Measurements from ENCODE around the gene MAP4K2.

The MAP4K2 gene

DNA sequence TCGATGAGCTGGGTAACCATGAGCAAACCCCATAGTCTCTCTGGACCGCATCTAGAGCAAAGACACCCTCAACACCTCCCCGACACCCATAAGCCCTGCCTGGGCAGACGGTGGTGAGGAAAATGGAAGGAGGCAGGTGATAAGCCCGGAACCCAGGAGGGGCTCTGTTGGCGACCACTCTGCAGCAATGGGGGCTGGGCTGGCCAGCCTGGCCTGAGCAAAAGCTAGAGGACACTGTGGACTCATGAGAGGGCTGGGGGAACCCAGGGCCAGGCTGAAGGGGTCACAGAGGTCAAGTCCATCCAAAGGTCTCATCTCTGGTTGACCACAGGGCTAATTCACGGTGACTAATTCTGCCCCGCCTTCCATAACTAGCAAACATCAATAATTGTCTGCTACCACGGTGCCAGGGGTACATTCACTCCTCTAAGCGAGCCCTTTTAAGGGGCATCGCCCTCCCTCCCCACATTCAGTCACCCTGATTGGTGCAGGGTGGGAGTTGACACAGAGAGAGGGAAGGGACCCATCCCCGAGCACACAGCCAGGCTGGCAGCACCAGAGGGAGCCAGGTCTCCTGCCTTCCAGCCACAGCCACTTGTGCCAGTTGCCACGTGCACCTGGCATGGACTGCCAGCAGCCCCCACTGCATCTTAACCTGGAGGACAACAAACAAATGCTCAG lies 47.2 kb downstream of the MAP4K2 start:
- TF ChIP-seq, protein P1, sequence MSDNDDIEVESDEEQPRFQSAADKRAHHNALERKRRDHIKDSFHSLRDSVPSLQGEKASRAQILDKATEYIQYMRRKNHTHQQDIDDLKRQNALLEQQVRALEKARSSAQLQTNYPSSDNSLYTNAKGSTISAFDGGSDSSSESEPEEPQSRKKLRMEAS (IDR thresholded peaks at IDR 0.05): no peak
- TF ChIP-seq TEAD4 (IDR thresholded peaks at IDR 0.05) (no peak), EP300 (IDR thresholded peaks at IDR 0.05; ENCODE audit: borderline replicate concordance) (no peak), RAD21 (IDR thresholded peaks at IDR 0.05; ENCODE audit: low read depth) (no peak), ZBTB7A (IDR thresholded peaks at IDR 0.05; ENCODE audit: low read depth) (no peak), EGR1 (IDR thresholded peaks at IDR 0.05) (no peak), CREB1 (IDR thresholded peaks at IDR 0.05; ENCODE audit: low read depth) (no peak), NFIC (IDR thresholded peaks at IDR 0.05) (no peak)

GRCh38 chr11:64754919-64755662 lies 47.9 kb downstream of the MAP4K2 start:
- TF ChIP-seq, protein P2, sequence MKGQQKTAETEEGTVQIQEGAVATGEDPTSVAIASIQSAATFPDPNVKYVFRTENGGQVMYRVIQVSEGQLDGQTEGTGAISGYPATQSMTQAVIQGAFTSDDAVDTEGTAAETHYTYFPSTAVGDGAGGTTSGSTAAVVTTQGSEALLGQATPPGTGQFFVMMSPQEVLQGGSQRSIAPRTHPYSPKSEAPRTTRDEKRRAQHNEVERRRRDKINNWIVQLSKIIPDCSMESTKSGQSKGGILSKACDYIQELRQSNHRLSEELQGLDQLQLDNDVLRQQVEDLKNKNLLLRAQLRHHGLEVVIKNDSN (IDR thresholded peaks at IDR 0.05): no peak
- TF ChIP-seq REST (IDR thresholded peaks at IDR 0.05; ENCODE audit: low read depth) (no peak), TEAD4 (IDR thresholded peaks at IDR 0.05) (no peak), TCF12 (IDR thresholded peaks at IDR 0.05; ENCODE audit: low read depth) (no peak), EGR1 (IDR thresholded peaks at IDR 0.05) (no peak), ZBTB7A (IDR thresholded peaks at IDR 0.05; ENCODE audit: low read depth) (no peak), RAD21 (IDR thresholded peaks at IDR 0.05; ENCODE audit: low read depth) (no peak), CREB1 (IDR thresholded peaks at IDR 0.05; ENCODE audit: low read depth) (no peak), TAF1 (IDR thresholded peaks at IDR 0.05; ENCODE audit: low read depth) (no peak), NFIC (IDR thresholded peaks at IDR 0.05) (no peak), EP300 (IDR thresholded peaks at IDR 0.05; ENCODE audit: borderline replicate concordance) (no peak), YY1 (IDR thresholded peaks at IDR 0.05; ENCODE audit: low read depth) (no peak), FOXM1 (IDR thresholded peaks at IDR 0.05; ENCODE audit: borderline replicate concordance, low read depth) (no peak), CEBPB (IDR thresholded peaks at IDR 0.05) (no peak)
- TF ChIP-seq, protein P1 (IDR thresholded peaks at IDR 0.05): no peak

- TF ChIP-seq, protein P2 (IDR thresholded peaks at IDR 0.05): no peak
Measured at GRCh38 chr11:64754124-64754918, 48.7 kb downstream of the MAP4K2 start.

DNA sequence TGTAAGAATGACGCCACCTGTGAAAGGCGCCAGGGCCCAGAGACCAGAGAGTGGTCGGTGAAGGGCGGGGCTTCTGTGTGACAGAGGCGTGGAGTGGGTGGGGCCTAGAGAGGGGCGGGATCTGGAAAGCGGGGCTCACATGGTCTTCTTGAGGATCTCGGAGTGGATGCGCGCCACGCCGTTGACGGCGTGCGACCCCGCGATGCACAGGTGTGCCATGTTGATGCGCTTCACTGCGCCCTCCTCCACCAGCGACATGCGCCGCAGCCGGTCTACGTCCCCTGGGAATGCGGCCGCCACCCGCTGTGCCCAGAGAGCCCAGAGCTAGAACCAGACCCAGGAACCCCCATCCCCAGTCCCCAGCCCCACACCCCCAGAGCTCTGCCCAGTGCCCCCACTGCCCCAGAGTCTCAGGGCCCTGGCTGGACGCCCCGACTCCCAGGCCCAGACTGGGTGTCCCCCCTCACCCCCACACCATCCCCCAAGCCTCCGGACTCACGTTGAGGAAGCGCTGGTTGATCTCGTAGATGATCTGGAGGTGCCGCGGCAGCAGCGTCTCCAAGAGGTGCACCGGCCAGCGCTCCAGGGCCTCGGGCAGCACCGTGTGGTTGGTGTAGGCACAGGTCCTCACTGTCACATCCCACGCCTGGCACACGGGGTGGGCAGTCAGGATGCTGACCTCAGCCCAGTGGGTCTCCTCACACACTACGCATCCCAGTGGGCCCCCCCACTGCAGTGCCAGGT lies 49.5 kb downstream of the MAP4K2 start:
- TF ChIP-seq TAF1 (IDR thresholded peaks at IDR 0.05; ENCODE audit: low read depth) (no peak), REST (IDR thresholded peaks at IDR 0.05; ENCODE audit: low read depth) (no peak), TCF12 (IDR thresholded peaks at IDR 0.05; ENCODE audit: low read depth) (no peak), RAD21 (IDR thresholded peaks at IDR 0.05; ENCODE audit: low read depth) (no peak), TEAD4 (IDR thresholded peaks at IDR 0.05) (no peak), CEBPB (IDR thresholded peaks at IDR 0.05) (no peak), FOXM1 (IDR thresholded peaks at IDR 0.05; ENCODE audit: borderline replicate concordance, low read depth) (no peak)

- TF ChIP-seq RAD21 (IDR thresholded peaks at IDR 0.05; ENCODE audit: low read depth): no peak
- no peak for TF ChIP-seq ZBTB7A (IDR thresholded peaks at IDR 0.05; ENCODE audit: low read depth)
- TF ChIP-seq REST (IDR thresholded peaks at IDR 0.05; ENCODE audit: low read depth): no peak
- TF ChIP-seq, protein P2 (IDR thresholded peaks at IDR 0.05): no peak
- TF ChIP-seq, protein P1 (IDR thresholded peaks at IDR 0.05): no peak
- TF ChIP-seq TCF12 (IDR thresholded peaks at IDR 0.05; ENCODE audit: low read depth): no peak
- no peak for TF ChIP-seq TEAD4 (IDR thresholded peaks at IDR 0.05)
- no peak for TF ChIP-seq FOXM1 (IDR thresholded peaks at IDR 0.05; ENCODE audit: borderline replicate concordance, low read depth)
- no peak for TF ChIP-seq EP300 (IDR thresholded peaks at IDR 0.05; ENCODE audit: borderline replicate concordance)
Measured at GRCh38 chr11:64753019-64753379, 50.0 kb downstream of the MAP4K2 start.
